HG02642 (cell line): ENCODE measurements around the gene OR2T5.
"Not testable (repeated sequence)": the region's sequence is repeated elsewhere in the genome, so short reads cannot be mapped to it uniquely, and the experiment has no call there.

ENCODE experiments used
- ATAC-seq: cut with Tn5 transposase; IDR thresholded peaks from one replicate; pipeline ENCODE4 v1.9.1; 2021; ENCODE audit warnings: mild to moderate bottlenecking; ENCODE audit not compliant: unreplicated experiment, poor library complexity

The OR2T5 gene

DNA sequence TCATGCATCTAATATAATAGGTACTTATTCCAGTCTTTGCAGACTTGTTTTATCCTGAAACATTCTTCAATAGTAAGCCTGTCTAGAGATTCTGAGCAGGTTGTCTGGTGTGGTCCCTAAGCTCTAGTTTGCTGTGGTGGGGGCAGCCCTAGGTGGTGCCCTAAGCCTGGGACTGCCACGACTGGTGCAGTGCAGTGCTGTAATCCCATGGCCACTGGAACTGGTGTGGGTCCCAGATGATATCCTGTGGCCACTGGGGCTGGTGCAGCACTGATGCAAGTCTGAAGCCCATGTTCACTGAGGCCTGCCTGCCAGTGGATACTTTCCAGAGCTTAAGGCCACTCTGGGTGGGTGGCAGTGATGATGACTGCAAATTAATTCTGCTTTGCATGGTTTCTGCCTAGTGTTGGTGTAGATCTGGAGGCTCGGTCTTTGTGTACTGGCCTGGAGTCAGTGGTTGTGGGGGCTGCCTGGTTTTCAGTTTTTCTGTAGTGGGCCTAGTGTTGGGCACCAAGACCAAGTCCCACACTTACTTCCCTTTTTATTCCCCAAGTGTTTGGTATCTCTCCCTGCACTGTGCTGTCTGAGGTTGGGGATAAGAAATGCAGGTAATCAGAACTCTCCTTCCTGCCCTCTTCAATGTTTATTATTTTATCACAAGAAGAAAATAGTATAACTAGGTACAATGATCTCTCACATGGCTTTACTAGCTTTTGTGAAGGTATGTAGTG is 12.1 kb downstream of the OR2T5 start:
- not testable (repeated sequence) for ATAC-seq

DNA sequence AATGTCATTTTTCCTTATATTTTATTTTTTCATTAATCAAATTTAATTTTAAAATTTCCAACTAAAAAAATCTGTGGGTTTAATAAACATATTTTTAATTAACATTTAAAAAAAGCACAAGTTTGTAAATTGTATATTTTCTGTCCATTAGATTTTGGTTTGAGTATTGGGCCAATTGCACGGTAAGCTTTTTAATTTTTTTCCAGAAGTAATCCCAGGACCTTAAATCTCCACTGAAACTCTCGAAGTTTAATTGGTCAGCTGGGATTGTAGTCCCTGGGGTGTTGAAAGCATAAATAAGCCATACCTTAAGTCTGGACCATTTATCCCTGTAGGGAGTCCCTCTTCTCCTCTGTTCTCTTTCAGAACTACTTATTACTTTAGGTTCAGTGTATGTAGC is 19.4 kb downstream of the OR2T5 start, which contains the start of gene OR2G6:
OR2G6 (plus strand) TSS at position 301 of the 400 bp plus-strand sequence. CDS start 13,574 bp downstream, outside the sequence.
- ATAC-seq, result not testable (repeated sequence)

DNA sequence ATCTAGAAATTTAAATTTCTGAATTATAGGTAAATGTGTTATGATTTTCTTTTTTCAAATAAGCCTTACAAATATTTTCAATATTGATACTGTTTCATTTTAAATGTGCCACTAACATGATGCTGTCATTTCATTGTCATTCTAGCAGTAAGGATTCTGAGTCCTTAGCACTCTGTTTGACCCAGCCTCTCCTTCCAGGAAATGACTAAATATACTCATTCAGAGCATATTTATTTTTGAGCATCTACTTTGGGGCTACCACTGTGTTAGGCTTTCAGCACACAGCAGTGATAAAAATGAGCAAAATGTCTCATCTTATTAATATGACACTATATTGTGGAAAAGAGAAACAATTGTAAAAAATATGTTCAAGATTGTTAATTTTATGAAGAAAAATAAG is 21.8 kb downstream of the OR2T5 start:
- ATAC-seq, result not testable (repeated sequence)

DNA sequence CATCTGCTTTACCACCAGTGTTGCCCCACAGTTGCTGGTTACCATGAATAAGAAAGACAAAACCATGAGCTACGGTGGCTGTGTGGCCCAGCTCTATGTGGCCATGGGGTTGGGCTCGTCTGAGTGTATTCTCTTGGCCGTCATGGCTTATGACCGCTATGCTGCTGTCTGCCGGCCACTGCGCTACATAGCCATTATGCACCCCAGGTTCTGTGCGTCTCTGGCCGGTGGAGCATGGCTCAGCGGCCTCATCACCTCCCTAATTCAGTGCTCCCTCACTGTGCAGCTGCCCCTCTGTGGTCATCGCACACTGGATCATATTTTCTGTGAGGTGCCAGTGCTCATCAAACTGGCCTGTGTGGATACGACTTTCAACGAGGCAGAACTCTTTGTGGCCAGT is 33.5 kb downstream of the OR2T5 start:
- no peak for ATAC-seq

DNA sequence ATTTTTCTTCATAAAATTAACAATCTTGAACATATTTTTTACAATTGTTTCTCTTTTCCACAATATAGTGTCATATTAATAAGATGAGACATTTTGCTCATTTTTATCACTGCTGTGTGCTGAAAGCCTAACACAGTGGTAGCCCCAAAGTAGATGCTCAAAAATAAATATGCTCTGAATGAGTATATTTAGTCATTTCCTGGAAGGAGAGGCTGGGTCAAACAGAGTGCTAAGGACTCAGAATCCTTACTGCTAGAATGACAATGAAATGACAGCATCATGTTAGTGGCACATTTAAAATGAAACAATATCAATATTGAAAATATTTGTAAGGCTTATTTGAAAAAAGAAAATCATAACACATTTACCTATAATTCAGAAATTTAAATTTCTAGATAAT is 49.1 kb downstream of the OR2T5 start:
- ATAC-seq, result not testable (repeated sequence)
